ENCODE measurements around the gene C1orf105.

- TF ChIP-seq POLR2A (IDR thresholded peaks at IDR 0.05; ENCODE audit: low read depth, low read length), result no peak
- TF ChIP-seq POLR2AphosphoS5 (IDR thresholded peaks at IDR 0.05; ENCODE audit: low read depth, low read length), result no peak
Measured at GRCh38 chr1:172489847-172490246, 69.4 kb downstream of the C1orf105 start.

Data from GM12891 (cell line).